Peyer's patch (tissue), 4 donors: ENCODE results near the gene ADAM12.

Experiments
- POLR2A ChIP-seq, 2 donors: fragments of 450-650 bp; IDR thresholded peaks; one replicate each; pipeline ENCODE4 v1.5.1; 2017; ENCODE audit warnings: antibody characterized with exemption in 2 of 2, mild to moderate bottlenecking in 2 of 2, moderate library complexity in 2 of 2
- TF ChIP-seq, protein P1 (sequence below), 6 experiments: fragments of 450-650 bp in 4 of 6; fragments of 200-600 bp in 2 of 6; sonication (generic) in 1 of 6; IDR thresholded peaks; one replicate each; pipeline ENCODE4 v1.5.1; 2017 to 2019; ENCODE audit warnings: antibody characterized with exemption in 6 of 6, mild to moderate bottlenecking in 3 of 6, moderate library complexity in 1 of 6

DNA sequence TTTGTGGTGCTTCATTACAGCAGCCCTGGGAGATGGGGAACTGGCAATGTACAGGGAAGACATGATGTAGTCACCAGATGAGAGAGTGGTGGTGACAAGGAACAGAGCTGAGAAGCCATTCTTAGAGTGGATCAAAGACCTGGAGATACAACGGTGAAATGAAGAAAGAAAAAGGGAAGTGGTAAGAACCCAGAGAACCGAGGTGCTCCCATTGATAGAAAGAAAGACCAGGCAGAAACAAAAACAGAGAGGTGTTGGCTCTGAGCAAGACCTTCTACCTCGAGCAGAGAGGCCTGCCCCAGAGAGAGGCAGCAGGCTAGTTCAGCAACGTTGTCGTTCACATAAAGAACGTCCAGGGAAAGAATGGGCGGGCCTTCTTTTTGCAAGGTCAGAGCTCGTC is 186.7 kb downstream of the ADAM12 start:
- TF ChIP-seq, protein P1, sequence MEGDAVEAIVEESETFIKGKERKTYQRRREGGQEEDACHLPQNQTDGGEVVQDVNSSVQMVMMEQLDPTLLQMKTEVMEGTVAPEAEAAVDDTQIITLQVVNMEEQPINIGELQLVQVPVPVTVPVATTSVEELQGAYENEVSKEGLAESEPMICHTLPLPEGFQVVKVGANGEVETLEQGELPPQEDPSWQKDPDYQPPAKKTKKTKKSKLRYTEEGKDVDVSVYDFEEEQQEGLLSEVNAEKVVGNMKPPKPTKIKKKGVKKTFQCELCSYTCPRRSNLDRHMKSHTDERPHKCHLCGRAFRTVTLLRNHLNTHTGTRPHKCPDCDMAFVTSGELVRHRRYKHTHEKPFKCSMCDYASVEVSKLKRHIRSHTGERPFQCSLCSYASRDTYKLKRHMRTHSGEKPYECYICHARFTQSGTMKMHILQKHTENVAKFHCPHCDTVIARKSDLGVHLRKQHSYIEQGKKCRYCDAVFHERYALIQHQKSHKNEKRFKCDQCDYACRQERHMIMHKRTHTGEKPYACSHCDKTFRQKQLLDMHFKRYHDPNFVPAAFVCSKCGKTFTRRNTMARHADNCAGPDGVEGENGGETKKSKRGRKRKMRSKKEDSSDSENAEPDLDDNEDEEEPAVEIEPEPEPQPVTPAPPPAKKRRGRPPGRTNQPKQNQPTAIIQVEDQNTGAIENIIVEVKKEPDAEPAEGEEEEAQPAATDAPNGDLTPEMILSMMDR (IDR thresholded peaks at IDR 0.05), result no peak
- no peak for TF ChIP-seq POLR2A (IDR thresholded peaks at IDR 0.05)
